H1 (cell line): ENCODE results near the gene TCF19.

ENCODE experiments used
- CBX5 ChIP-seq: fragments of 300-800, 300-1000 bp; sonication (generic); IDR thresholded peaks from 2 replicates; pipeline ENCODE4 v1.7.1; 2016; ENCODE audit warnings: antibody characterized with exemption, low read length, low read depth
- EZH2 ChIP-seq: fragments of 200-600 bp; sonication (generic); IDR thresholded peaks from 2 replicates; pipeline ENCODE4 v1.7.1; 2012; ENCODE audit warnings: low read depth, mild to moderate bottlenecking, moderate library complexity, low read length, inconsistent platforms; ENCODE audit not compliant: severe bottlenecking
- HDAC2 ChIP-seq, 2 experiments: fragments of 300-600 bp in 1 of 2; sonication (generic) in 1 of 2; IDR thresholded peaks; 2 replicates each; pipeline ENCODE4 v1.6.1; 2011 to 2012; ENCODE audit warnings: low read depth in 2 of 2, low read length in 2 of 2, mild to moderate bottlenecking in 2 of 2, moderate library complexity in 2 of 2, borderline replicate concordance in 1 of 2, inconsistent platforms in 1 of 2
- JUN ChIP-seq: IDR thresholded peaks from 2 replicates; pipeline ENCODE4 v1.6.1; 2011; ENCODE audit warnings: low read depth, mild to moderate bottlenecking, improper control_type of control experiment, low read length
- KDM5A ChIP-seq: fragments of 200-600 bp; IDR thresholded peaks from 2 replicates; pipeline ENCODE4 v1.7.1; 2012; ENCODE audit warnings: mild to moderate bottlenecking, low read length, inconsistent platforms, mixed read lengths
- POLR2A ChIP-seq, 2 experiments: IDR thresholded peaks; 1 replicate in 1 of 2; 2 replicates in 1 of 2; pipeline ENCODE4 v1.6.1; 2011; ENCODE audit warnings: low read depth in 2 of 2, low read length in 2 of 2, mild to moderate bottlenecking in 2 of 2; ENCODE audit errors: control extremely low read depth in 1 of 2
- POLR2AphosphoS5 ChIP-seq: IDR thresholded peaks from 2 replicates; pipeline ENCODE4 v1.6.1; 2011; ENCODE audit warnings: low read depth, low read length
- RNF2 ChIP-seq: fragments of 200-900, 300-1000 bp; sonication (generic); IDR thresholded peaks from 2 replicates; pipeline ENCODE4 v1.7.1; 2016; ENCODE audit warnings: borderline replicate concordance, low read depth, mild to moderate bottlenecking, antibody characterized with exemption, low read length; ENCODE audit not compliant: poor library complexity, severe bottlenecking; ENCODE audit errors: missing control alignments
- SP1 ChIP-seq: IDR thresholded peaks from 2 replicates; pipeline ENCODE4 v1.6.1; 2011; ENCODE audit warnings: low read depth, low read length
- SUZ12 ChIP-seq: fragments of 200-600 bp; sonication (generic); IDR thresholded peaks from 2 replicates; pipeline ENCODE4 v1.6.1; 2012; ENCODE audit warnings: mild to moderate bottlenecking, inconsistent platforms, low read length, moderate library complexity, mixed read lengths
- ZNF274 ChIP-seq: IDR thresholded peaks from 2 replicates; pipeline ENCODE4 v1.7.0; 2012; ENCODE audit warnings: low read length, borderline replicate concordance; ENCODE audit errors: extremely low read depth
- TF ChIP-seq, protein P1 (sequence below), 3 experiments: IDR thresholded peaks; 1 replicate in 2 of 3; 2 replicates in 1 of 3; pipeline versions ENCODE4 v1.5.1 to v1.6.1; 2011; ENCODE audit warnings: low read length in 3 of 3, mild to moderate bottlenecking in 3 of 3, inconsistent platforms in 2 of 3, low read depth in 1 of 3, moderate library complexity in 1 of 3; ENCODE audit not compliant: insufficient read depth in 1 of 3; ENCODE audit errors: control extremely low read depth in 1 of 3
- TF ChIP-seq, protein P2 (sequence below): fragments of 300-600 bp; sonication (generic); IDR thresholded peaks from 2 replicates; pipeline ENCODE4 v1.7.1; 2012; ENCODE audit warnings: low read length, moderate library complexity, mild to moderate bottlenecking, inconsistent platforms; ENCODE audit not compliant: insufficient replicate concordance

- TF ChIP-seq, protein P1, sequence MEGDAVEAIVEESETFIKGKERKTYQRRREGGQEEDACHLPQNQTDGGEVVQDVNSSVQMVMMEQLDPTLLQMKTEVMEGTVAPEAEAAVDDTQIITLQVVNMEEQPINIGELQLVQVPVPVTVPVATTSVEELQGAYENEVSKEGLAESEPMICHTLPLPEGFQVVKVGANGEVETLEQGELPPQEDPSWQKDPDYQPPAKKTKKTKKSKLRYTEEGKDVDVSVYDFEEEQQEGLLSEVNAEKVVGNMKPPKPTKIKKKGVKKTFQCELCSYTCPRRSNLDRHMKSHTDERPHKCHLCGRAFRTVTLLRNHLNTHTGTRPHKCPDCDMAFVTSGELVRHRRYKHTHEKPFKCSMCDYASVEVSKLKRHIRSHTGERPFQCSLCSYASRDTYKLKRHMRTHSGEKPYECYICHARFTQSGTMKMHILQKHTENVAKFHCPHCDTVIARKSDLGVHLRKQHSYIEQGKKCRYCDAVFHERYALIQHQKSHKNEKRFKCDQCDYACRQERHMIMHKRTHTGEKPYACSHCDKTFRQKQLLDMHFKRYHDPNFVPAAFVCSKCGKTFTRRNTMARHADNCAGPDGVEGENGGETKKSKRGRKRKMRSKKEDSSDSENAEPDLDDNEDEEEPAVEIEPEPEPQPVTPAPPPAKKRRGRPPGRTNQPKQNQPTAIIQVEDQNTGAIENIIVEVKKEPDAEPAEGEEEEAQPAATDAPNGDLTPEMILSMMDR (IDR thresholded peaks at IDR 0.05; ENCODE audit: control extremely low read depth in 1 of 3, insufficient read depth in 1 of 3, low read depth in 1 of 3, low read length in 3 of 3): no peak
- TF ChIP-seq RNF2: no peak
- no peak for TF ChIP-seq SUZ12
- no peak for TF ChIP-seq ZNF274
- TF ChIP-seq POLR2AphosphoS5: no peak
- no peak for TF ChIP-seq JUN
- TF ChIP-seq CBX5: no peak
- TF ChIP-seq POLR2A (IDR thresholded peaks at IDR 0.05; ENCODE audit: control extremely low read depth in 1 of 2, low read depth in 2 of 2, low read length in 2 of 2): no peak
- TF ChIP-seq EZH2: no peak
- TF ChIP-seq SP1: no peak
- TF ChIP-seq KDM5A: no peak
- TF ChIP-seq HDAC2 (IDR thresholded peaks at IDR 0.05; ENCODE audit: borderline replicate concordance in 1 of 2, low read depth in 2 of 2, low read length in 2 of 2): no peak
- TF ChIP-seq, protein P2, sequence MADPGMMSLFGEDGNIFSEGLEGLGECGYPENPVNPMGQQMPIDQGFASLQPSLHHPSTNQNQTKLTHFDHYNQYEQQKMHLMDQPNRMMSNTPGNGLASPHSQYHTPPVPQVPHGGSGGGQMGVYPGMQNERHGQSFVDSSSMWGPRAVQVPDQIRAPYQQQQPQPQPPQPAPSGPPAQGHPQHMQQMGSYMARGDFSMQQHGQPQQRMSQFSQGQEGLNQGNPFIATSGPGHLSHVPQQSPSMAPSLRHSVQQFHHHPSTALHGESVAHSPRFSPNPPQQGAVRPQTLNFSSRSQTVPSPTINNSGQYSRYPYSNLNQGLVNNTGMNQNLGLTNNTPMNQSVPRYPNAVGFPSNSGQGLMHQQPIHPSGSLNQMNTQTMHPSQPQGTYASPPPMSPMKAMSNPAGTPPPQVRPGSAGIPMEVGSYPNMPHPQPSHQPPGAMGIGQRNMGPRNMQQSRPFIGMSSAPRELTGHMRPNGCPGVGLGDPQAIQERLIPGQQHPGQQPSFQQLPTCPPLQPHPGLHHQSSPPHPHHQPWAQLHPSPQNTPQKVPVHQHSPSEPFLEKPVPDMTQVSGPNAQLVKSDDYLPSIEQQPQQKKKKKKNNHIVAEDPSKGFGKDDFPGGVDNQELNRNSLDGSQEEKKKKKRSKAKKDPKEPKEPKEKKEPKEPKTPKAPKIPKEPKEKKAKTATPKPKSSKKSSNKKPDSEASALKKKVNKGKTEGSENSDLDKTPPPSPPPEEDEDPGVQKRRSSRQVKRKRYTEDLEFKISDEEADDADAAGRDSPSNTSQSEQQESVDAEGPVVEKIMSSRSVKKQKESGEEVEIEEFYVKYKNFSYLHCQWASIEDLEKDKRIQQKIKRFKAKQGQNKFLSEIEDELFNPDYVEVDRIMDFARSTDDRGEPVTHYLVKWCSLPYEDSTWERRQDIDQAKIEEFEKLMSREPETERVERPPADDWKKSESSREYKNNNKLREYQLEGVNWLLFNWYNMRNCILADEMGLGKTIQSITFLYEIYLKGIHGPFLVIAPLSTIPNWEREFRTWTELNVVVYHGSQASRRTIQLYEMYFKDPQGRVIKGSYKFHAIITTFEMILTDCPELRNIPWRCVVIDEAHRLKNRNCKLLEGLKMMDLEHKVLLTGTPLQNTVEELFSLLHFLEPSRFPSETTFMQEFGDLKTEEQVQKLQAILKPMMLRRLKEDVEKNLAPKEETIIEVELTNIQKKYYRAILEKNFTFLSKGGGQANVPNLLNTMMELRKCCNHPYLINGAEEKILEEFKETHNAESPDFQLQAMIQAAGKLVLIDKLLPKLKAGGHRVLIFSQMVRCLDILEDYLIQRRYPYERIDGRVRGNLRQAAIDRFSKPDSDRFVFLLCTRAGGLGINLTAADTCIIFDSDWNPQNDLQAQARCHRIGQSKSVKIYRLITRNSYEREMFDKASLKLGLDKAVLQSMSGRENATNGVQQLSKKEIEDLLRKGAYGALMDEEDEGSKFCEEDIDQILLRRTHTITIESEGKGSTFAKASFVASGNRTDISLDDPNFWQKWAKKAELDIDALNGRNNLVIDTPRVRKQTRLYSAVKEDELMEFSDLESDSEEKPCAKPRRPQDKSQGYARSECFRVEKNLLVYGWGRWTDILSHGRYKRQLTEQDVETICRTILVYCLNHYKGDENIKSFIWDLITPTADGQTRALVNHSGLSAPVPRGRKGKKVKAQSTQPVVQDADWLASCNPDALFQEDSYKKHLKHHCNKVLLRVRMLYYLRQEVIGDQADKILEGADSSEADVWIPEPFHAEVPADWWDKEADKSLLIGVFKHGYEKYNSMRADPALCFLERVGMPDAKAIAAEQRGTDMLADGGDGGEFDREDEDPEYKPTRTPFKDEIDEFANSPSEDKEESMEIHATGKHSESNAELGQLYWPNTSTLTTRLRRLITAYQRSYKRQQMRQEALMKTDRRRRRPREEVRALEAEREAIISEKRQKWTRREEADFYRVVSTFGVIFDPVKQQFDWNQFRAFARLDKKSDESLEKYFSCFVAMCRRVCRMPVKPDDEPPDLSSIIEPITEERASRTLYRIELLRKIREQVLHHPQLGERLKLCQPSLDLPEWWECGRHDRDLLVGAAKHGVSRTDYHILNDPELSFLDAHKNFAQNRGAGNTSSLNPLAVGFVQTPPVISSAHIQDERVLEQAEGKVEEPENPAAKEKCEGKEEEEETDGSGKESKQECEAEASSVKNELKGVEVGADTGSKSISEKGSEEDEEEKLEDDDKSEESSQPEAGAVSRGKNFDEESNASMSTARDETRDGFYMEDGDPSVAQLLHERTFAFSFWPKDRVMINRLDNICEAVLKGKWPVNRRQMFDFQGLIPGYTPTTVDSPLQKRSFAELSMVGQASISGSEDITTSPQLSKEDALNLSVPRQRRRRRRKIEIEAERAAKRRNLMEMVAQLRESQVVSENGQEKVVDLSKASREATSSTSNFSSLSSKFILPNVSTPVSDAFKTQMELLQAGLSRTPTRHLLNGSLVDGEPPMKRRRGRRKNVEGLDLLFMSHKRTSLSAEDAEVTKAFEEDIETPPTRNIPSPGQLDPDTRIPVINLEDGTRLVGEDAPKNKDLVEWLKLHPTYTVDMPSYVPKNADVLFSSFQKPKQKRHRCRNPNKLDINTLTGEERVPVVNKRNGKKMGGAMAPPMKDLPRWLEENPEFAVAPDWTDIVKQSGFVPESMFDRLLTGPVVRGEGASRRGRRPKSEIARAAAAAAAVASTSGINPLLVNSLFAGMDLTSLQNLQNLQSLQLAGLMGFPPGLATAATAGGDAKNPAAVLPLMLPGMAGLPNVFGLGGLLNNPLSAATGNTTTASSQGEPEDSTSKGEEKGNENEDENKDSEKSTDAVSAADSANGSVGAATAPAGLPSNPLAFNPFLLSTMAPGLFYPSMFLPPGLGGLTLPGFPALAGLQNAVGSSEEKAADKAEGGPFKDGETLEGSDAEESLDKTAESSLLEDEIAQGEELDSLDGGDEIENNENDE: no peak
These were observed 13.0 kb upstream of the TCF19 start for GRCh38 chr6:31145386-31145785.
